IPS-11a (cell line): Measurements from ENCODE around the gene HNRNPUL1.

Experiments used
- H3K4me3 ChIP-seq: one replicate; pipeline ENCODE4 v1.5.1; 2013; ENCODE audit warnings: low read depth, low read length, control low read depth

HNRNPUL1 gene

GRCh38 chr19:41233748-41234240 lies 30.4 kb upstream of the HNRNPUL1 start:
- no peak overlapping the region for H3K4me3 ChIP-seq

GRCh38 chr19:41234512-41235168 lies 29.5 kb upstream of the HNRNPUL1 start:
- H3K4me3 ChIP-seq: no peak overlapping the region

DNA sequence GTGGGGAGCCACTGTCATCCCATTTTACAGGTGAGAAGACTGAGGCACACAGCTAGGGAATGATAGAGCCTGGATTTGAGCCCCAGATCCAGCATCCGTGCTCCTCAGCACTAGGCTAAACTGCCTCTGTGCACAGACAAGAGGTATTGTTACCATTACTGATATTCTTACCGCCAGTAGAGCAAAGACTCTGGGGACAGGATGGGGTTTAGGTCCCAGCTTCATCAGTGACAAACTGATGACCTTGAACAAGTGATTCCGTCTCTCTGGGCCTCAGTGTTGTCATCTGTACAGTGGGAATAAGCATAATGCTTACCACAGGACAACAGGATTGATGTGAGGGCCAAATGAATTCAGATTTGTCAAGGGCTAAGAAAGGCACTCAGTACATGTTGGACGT lies 28.7 kb upstream of the HNRNPUL1 start:
- no peak overlapping the region for H3K4me3 ChIP-seq

GRCh38 chr19:41238244-41238643 lies 25.9 kb upstream of the HNRNPUL1 start:
- H3K4me3 ChIP-seq: no peak overlapping the region

- no peak overlapping the region for H3K4me3 ChIP-seq
Observed at GRCh38 chr19:41239363-41239762, 24.8 kb upstream of the HNRNPUL1 start.

DNA sequence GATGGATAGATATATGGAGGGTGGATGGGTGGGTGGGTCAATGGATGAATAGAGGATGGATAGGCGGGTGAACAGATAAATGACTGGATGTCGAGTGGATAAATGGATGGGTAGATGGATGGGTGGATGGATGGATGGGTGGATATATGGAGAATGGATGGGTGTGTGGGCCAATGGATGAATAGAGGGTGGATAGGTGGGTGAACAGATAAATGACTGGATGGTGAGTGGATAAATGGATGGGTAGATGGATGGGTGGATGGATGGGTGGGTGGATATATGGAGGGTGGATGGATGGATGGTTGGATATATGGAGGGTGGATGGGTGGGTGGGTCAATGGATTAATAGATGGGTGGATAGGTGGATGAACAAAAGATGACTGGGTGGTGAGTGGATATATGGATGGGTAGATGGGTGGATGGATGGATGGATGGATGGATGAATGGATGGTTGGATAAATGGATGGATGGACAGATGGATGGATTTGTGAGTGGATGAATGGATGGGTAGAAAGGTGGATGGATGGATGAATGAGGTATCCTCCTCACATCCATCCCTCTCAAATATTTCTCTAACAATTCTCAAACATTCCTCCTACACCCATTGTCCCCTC lies 24.1 kb upstream of the HNRNPUL1 start:
- no peak overlapping the region for H3K4me3 ChIP-seq

GRCh38 chr19:41241859-41242258 lies 22.3 kb upstream of the HNRNPUL1 start:
- H3K4me3 ChIP-seq: no peak overlapping the region

- H3K4me3 ChIP-seq: no peak overlapping the region
Observed at GRCh38 chr19:41244117-41244516, 20.1 kb upstream of the HNRNPUL1 start.

DNA sequence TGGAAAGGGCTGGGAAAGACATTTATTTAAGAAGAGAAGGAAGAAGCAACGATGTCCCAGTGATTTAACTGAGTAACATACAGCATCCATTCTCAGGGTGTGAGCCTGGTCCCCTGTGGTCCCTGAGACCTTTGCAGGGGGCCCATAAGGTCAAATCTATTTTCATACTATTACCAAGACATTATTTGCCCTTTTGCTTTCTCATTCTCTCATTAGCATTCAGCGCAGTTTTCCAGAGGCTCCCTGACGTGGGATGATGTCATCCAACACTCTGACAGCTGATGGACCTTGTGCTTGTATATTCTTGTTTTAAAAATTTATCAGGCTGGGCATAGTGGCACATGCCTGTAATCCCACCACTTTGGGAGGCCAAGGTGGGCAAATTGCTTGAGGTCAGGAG lies 18.3 kb upstream of the HNRNPUL1 start:
- H3K4me3 ChIP-seq: no peak overlapping the region

DNA sequence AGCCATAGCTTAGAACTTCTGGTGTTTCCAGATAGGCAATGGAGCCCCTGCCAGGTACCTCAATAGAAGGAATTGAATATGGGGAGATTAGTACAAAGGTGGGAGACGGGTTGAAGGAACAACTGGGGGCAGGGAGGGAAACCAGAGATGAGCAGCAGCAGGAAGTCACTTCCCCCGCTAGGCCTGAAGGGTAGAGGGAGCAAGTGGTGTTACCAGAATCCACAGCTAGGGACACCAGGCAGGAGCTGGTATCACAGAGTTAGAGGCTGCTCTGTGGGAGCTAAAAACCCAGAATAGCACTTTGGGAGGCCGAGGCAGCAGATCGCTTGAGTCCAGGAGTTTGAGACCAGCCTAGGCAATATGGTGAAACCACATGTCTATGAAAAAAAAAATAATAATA lies 15.3 kb upstream of the HNRNPUL1 start:
- H3K4me3 ChIP-seq: no peak overlapping the region

GRCh38 chr19:41249707-41250423 lies 14.3 kb upstream of the HNRNPUL1 start:
- no peak overlapping the region for H3K4me3 ChIP-seq

- no peak overlapping the region for H3K4me3 ChIP-seq
Observed at GRCh38 chr19:41253660-41254059, 10.5 kb upstream of the HNRNPUL1 start.

GRCh38 chr19:41255171-41255570 lies 9.0 kb upstream of the HNRNPUL1 start:
- no peak overlapping the region for H3K4me3 ChIP-seq

GRCh38 chr19:41261474-41262190 lies 2.5 kb upstream of the HNRNPUL1 start:
- H3K4me3 ChIP-seq: peak overlapping the region; percentile 38

DNA sequence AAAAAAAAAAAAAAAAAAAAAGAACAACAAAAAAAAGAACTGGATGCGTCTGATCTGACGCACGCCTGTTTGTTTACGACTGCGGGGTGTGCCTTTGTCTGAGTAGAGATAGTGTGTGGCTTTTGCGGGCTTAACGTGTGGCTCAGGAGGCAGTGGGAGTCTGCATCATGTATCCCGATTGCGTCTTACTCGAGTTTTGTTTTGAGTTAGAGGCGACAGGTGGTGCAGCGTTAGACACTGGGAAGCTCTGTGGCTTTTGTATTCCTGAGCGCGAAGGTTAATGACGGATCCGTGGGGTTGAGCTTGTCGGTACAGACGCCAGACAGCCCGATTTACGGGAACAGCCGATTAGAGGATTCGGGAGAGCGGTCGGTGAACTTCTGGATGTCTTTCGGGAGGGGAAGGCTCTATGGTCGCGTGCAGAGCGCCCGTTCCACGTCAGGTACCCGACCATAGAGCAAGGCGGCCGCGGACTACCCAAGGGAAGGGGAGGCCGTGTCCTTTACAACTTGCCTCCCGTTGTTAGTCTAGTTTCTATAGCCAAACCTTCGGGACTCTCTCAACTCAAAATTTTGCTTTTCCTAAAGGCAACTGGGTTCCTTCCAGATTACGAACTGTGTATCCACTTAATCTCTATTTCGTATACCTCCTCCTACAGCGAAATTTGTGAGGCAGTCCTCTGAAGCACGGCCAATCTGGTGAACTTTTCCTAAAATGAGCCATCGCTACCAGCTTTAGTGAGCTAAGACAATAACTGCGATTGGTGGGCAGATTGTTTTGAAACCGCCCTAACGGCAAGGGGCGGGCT lies 926 bp upstream of the HNRNPUL1 start:
- H3K4me3 ChIP-seq: peak overlapping the region; percentile 96

DNA sequence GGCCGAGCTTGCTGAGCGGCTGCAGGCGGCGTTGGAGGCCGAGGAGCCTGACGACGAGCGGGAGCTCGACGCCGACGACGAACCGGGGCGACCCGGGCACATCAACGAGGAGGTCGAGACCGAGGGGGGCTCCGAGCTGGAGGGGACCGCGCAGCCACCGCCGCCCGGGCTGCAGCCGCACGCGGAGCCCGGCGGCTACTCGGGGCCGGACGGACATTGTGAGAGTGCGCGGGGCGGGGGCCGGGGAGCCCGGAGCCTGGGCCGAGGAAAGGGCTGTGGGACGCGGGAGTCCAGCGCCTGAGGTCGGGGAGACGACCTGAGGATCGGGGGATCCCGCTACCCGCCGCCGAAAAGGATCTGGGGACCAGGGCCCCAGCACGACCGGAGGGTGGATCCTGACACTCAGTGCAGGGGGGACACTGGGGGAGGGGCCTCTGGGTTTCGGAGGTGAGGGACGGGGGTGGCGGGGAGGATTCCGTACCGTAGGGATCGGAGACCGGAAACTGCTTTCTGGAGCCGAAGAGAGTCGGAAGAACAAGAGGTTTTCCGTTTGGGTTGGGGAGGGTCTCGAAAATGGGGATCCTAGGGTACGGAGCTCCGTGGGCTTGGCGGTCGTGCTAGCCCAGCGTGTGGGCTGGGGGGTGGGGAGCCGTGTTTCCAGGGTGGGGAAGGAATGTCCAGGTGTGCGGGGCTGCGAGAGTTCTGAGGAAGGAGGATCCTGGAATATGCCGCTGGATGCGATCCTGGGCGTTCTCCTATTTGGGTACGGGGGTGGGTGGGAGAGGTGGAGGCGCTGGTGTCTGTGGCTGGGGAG lies 616 bp downstream of the HNRNPUL1 start:
- H3K4me3 ChIP-seq: peak overlapping the region; percentile 88

GRCh38 chr19:41265395-41266153 lies 1.4 kb downstream of the HNRNPUL1 start:
- peak overlapping the region; percentile 88 for H3K4me3 ChIP-seq

DNA sequence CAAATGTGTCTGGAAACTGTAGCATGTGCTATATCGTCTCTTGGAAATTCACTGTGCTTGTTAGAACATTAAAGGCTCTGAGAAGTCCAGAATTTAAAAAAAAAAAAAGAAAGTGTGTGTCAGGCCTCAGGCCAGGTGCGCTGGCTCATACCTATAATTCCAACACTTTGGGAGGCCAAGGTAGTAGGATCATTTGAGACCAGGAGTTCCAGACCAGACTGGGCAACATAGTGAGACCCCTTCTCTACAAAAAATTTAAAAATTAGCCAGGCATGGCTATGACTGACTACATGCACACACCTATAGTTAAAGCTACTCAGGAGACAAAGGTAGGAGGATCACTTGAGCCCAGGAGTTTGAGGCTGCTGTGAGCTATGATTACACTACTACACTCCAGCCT lies 4.9 kb downstream of the HNRNPUL1 start:
- no peak overlapping the region for H3K4me3 ChIP-seq

DNA sequence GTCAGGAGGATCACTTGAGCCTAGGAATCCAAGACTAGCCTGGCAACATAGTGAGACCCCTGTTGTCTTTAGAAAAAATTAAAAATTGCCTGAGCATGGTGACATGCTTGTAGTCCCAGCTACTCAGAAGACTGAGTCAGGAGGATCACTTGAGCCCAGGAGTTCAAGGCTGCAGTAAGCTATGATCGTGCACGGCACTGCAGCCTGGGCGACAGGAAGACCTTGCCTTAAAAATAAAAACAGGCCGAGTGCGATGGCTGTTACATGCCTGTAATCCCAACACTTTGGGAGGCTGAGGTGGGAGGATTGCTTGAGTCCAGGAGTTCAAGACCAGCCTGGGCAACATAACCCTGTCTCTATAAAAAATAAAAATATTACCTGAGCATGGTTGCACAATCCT lies 5.4 kb downstream of the HNRNPUL1 start:
- no peak overlapping the region for H3K4me3 ChIP-seq
